Measurements from ENCODE around the gene CENPH. TPM values are rescaled to one million over a fixed set of nuclear protein-coding genes. Genes with fewer than 3 reads are reported as not detected.

The CENPH gene
- total and polyA plus RNA-seq, 5 donors from 2014 or later: 5.6 to 9.3 (median 6.0) TPM

- Mint-ChIP-seq H3K27ac (no peak overlapping the region), H3K27me3 (no peaks in the 10 kb centered on the region), H3K36me3 (no peaks in the 10 kb centered on the region), H3K9me3 (peaks cover 0 to 2% (median 0%) of the 10 kb centered on the region in 7 donors), H3K4me3 (no peak overlapping the region), H3K4me1 (no peaks in the 10 kb centered on the region)
- Histone ChIP-seq H3K9me3 (ENCODE audit: control insufficient read depth in 2 of 2, low read length in 2 of 2) (no peaks in the 10 kb centered on the region), H3K4me3 (ENCODE audit: low read depth, low read length) (no peak overlapping the region), H3K27me3 (ENCODE audit: control insufficient read depth, insufficient read depth, low read length) (no peaks in the 10 kb centered on the region), H3K36me3 (ENCODE audit: control insufficient read depth, insufficient read depth, low read length) (no peaks in the 10 kb centered on the region), H3K4me1 (ENCODE audit: control insufficient read depth, insufficient read depth, low read length, poor library complexity, severe bottlenecking) (no peaks in the 10 kb centered on the region), H3K27ac (ENCODE audit: insufficient read depth, low read length, poor library complexity, severe bottlenecking) (no peak overlapping the region)
- ATAC-seq (ENCODE audit: low read depth in 2 of 2) (no peak), DNase-seq (no peak)
These were observed 32.9 kb upstream of the CENPH start for GRCh38 chr5:69156456-69156855.

GRCh38 chr5:69158039-69158438, 31.3 kb upstream of the CENPH start:
- no peak overlapping the region for H3K4me3 Mint-ChIP-seq
- ATAC-seq (ENCODE audit: low read depth in 2 of 2) (no peak), DNase-seq (no peak)
- H3K36me3 ChIP-seq (ENCODE audit: control insufficient read depth, insufficient read depth, low read length): no peaks in the 10 kb centered on the region
- no peaks in the 10 kb centered on the region for H3K4me1 ChIP-seq (ENCODE audit: control insufficient read depth, insufficient read depth, low read length, poor library complexity, severe bottlenecking)
- no peak overlapping the region for H3K27ac Mint-ChIP-seq
- no peaks in the 10 kb centered on the region for H3K27me3 Mint-ChIP-seq
- no peak overlapping the region for H3K4me3 ChIP-seq (ENCODE audit: low read depth, low read length)
- no peak overlapping the region for H3K27ac ChIP-seq (ENCODE audit: insufficient read depth, low read length, poor library complexity, severe bottlenecking)
- H3K9me3 Mint-ChIP-seq: peaks cover 0 to 1% (median 0%) of the 10 kb centered on the region in 7 donors
- H3K4me1 Mint-ChIP-seq: no peaks in the 10 kb centered on the region
- no peaks in the 10 kb centered on the region for H3K9me3 ChIP-seq (ENCODE audit: control insufficient read depth in 2 of 2, low read length in 2 of 2)
- no peaks in the 10 kb centered on the region for H3K27me3 ChIP-seq (ENCODE audit: control insufficient read depth, insufficient read depth, low read length)
- no peaks in the 10 kb centered on the region for H3K36me3 Mint-ChIP-seq

GRCh38 chr5:69160651-69161050, 28.7 kb upstream of the CENPH start:
- no peaks in the 10 kb centered on the region for H3K36me3 ChIP-seq (ENCODE audit: control insufficient read depth, insufficient read depth, low read length)
- H3K9me3 ChIP-seq (ENCODE audit: control insufficient read depth in 2 of 2, low read length in 2 of 2): no peaks in the 10 kb centered on the region
- Mint-ChIP-seq H3K4me1 (peaks cover 0 to under 1% (median under 1%) of the 10 kb centered on the region in 4 donors), H3K27ac (no peak overlapping the region), H3K4me3 (no peak overlapping the region), H3K9me3 (no peaks in the 10 kb centered on the region), H3K27me3 (no peaks in the 10 kb centered on the region), H3K36me3 (no peaks in the 10 kb centered on the region)
- H3K4me1 ChIP-seq (ENCODE audit: control insufficient read depth, insufficient read depth, low read length, poor library complexity, severe bottlenecking): no peaks in the 10 kb centered on the region
- no peak overlapping the region for H3K4me3 ChIP-seq (ENCODE audit: low read depth, low read length)
- H3K27me3 ChIP-seq (ENCODE audit: control insufficient read depth, insufficient read depth, low read length): no peaks in the 10 kb centered on the region
- H3K27ac ChIP-seq (ENCODE audit: insufficient read depth, low read length, poor library complexity, severe bottlenecking): no peak overlapping the region
- DNase-seq (no peak), ATAC-seq (ENCODE audit: low read depth in 2 of 2) (no peak)

GRCh38 chr5:69166686-69167492, 22.5 kb upstream of the CENPH start, which contains the start of gene CCNB1:
Gene CCNB1, plus strand, starts transcription at chr5:69167150. Its CDS starts 113 bp downstream, at chr5:69167263.
- Histone ChIP-seq H3K27ac (ENCODE audit: insufficient read depth, low read length, poor library complexity, severe bottlenecking) (peak within 1 kb of the TSS; percentile 72), H3K36me3 (ENCODE audit: control insufficient read depth, insufficient read depth, low read length) (no peaks in the 10 kb centered on the region), H3K27me3 (ENCODE audit: control insufficient read depth, insufficient read depth, low read length) (no peaks in the 10 kb centered on the region), H3K9me3 (ENCODE audit: control insufficient read depth in 2 of 2, low read length in 2 of 2) (no peaks in the 10 kb centered on the region), H3K4me3 (ENCODE audit: low read depth, low read length) (peak within 1 kb of the TSS; percentile 83), H3K4me1 (ENCODE audit: control insufficient read depth, insufficient read depth, low read length, poor library complexity, severe bottlenecking) (peaks cover 12% of the 10 kb centered on the region)
- H3K36me3 Mint-ChIP-seq: peaks cover 4% of the 10 kb centered on the region
- peak within 1 kb of the TSS; percentile 67 to 92 (median 77) for H3K27ac Mint-ChIP-seq
- ATAC-seq (ENCODE audit: low read depth in 2 of 2) (peak; percentile 100), DNase-seq (peak; percentile 95 to 99 (median 97))
- H3K4me3 Mint-ChIP-seq: peak within 1 kb of the TSS; percentile 89 to 95 (median 94)
- H3K4me1 Mint-ChIP-seq: peaks cover 12 to 35% (median 27%) of the 10 kb centered on the region in 4 donors
- no peaks in the 10 kb centered on the region for H3K9me3 Mint-ChIP-seq
- H3K27me3 Mint-ChIP-seq: no peaks in the 10 kb centered on the region

GRCh38 chr5:69167493-69167855, 21.9 kb upstream of the CENPH start:
- Mint-ChIP-seq H3K9me3 (no peaks in the 10 kb centered on the region), H3K4me1 (peaks cover 12 to 35% (median 27%) of the 10 kb centered on the region in 4 donors), H3K4me3 (peak overlapping the region; percentile 89 to 95 (median 94)), H3K36me3 (peaks cover 4% of the 10 kb centered on the region), H3K27me3 (no peaks in the 10 kb centered on the region), H3K27ac (peak overlapping the region; percentile 46 to 92 (median 67))
- Histone ChIP-seq H3K36me3 (ENCODE audit: control insufficient read depth, insufficient read depth, low read length) (no peaks in the 10 kb centered on the region), H3K4me1 (ENCODE audit: control insufficient read depth, insufficient read depth, low read length, poor library complexity, severe bottlenecking) (peaks cover 12% of the 10 kb centered on the region), H3K9me3 (ENCODE audit: control insufficient read depth in 2 of 2, low read length in 2 of 2) (no peaks in the 10 kb centered on the region), H3K27ac (ENCODE audit: insufficient read depth, low read length, poor library complexity, severe bottlenecking) (peak overlapping the region; percentile 72), H3K27me3 (ENCODE audit: control insufficient read depth, insufficient read depth, low read length) (no peaks in the 10 kb centered on the region), H3K4me3 (ENCODE audit: low read depth, low read length) (peak overlapping the region; percentile 81)
- DNase-seq: peak in 1 of 3 donors; percentile 24
- no peak for ATAC-seq (ENCODE audit: low read depth in 2 of 2)

GRCh38 chr5:69167929-69168328, 21.5 kb upstream of the CENPH start:
- Mint-ChIP-seq H3K27ac (peak overlapping the region; percentile 67 to 92 (median 77)), H3K4me3 (peak overlapping the region; percentile 89 to 95 (median 94)), H3K36me3 (peaks cover 4% of the 10 kb centered on the region), H3K27me3 (no peaks in the 10 kb centered on the region), H3K9me3 (no peaks in the 10 kb centered on the region), H3K4me1 (peaks cover 12 to 35% (median 27%) of the 10 kb centered on the region in 4 donors)
- Histone ChIP-seq H3K4me1 (ENCODE audit: control insufficient read depth, insufficient read depth, low read length, poor library complexity, severe bottlenecking) (peaks cover 12% of the 10 kb centered on the region), H3K9me3 (ENCODE audit: control insufficient read depth in 2 of 2, low read length in 2 of 2) (no peaks in the 10 kb centered on the region), H3K36me3 (ENCODE audit: control insufficient read depth, insufficient read depth, low read length) (no peaks in the 10 kb centered on the region), H3K27ac (ENCODE audit: insufficient read depth, low read length, poor library complexity, severe bottlenecking) (peak overlapping the region; percentile 72), H3K27me3 (ENCODE audit: control insufficient read depth, insufficient read depth, low read length) (no peaks in the 10 kb centered on the region), H3K4me3 (ENCODE audit: low read depth, low read length) (peak overlapping the region; percentile 81)
- no peak for ATAC-seq (ENCODE audit: low read depth in 2 of 2)
- peak in 1 of 3 donors; percentile 35 for DNase-seq

- no peaks in the 10 kb centered on the region for H3K27me3 Mint-ChIP-seq
- H3K4me3 ChIP-seq (ENCODE audit: low read depth, low read length): no peak overlapping the region
- H3K4me3 Mint-ChIP-seq: no peak overlapping the region
- peaks cover 12% of the 10 kb centered on the region for H3K4me1 ChIP-seq (ENCODE audit: control insufficient read depth, insufficient read depth, low read length, poor library complexity, severe bottlenecking)
- no peak for ATAC-seq (ENCODE audit: low read depth in 2 of 2)
- peaks cover 15% of the 10 kb centered on the region for H3K36me3 Mint-ChIP-seq
- H3K27ac Mint-ChIP-seq: peak overlapping the region in 1 of 3 donors; percentile 15
- no peaks in the 10 kb centered on the region for H3K9me3 ChIP-seq (ENCODE audit: control insufficient read depth in 2 of 2, low read length in 2 of 2)
- peaks cover 3% of the 10 kb centered on the region for H3K36me3 ChIP-seq (ENCODE audit: control insufficient read depth, insufficient read depth, low read length)
- H3K4me1 Mint-ChIP-seq: peaks cover 12 to 35% (median 27%) of the 10 kb centered on the region in 4 donors
- H3K27ac ChIP-seq (ENCODE audit: insufficient read depth, low read length, poor library complexity, severe bottlenecking): no peak overlapping the region
- no peak for DNase-seq
- H3K9me3 Mint-ChIP-seq: no peaks in the 10 kb centered on the region
- H3K27me3 ChIP-seq (ENCODE audit: control insufficient read depth, insufficient read depth, low read length): no peaks in the 10 kb centered on the region
These were observed 18.9 kb upstream of the CENPH start for GRCh38 chr5:69170495-69170894.

All from CD4-positive, CD25-positive, alpha-beta regulatory T cell (primary cell).